H9 (cell line): ENCODE results near the gene ZNF385B. TPM values are rescaled to one million over a fixed set of nuclear protein-coding genes. Genes with fewer than 3 reads are reported as not detected.

Experiments
- DNase-seq: peaks from one replicate; pipeline ENCODE4 v3.0.0-alpha.2; 2017
- H2AFZ ChIP-seq: one replicate; pipeline ENCODE4 v1.6.1; 2013; ENCODE audit warnings: mild to moderate bottlenecking, low read length, control low read depth, moderate library complexity
- H2AK5ac ChIP-seq: 2 replicates; pipeline ENCODE4 v1.6.1; 2013; ENCODE audit warnings: low read length, control low read depth, mixed read lengths; ENCODE audit not compliant: insufficient read length
- H2BK120ac ChIP-seq: one replicate; pipeline ENCODE4 v1.6.1; 2013; ENCODE audit warnings: low read depth, mild to moderate bottlenecking, low read length, control low read depth, inconsistent platforms; ENCODE audit not compliant: poor library complexity, severe bottlenecking
- H2BK12ac ChIP-seq: 2 replicates; pipeline ENCODE4 v1.6.1; 2013; ENCODE audit warnings: low read length, control low read depth, mixed read lengths, low read depth; ENCODE audit not compliant: insufficient read length
- H2BK15ac ChIP-seq: 2 replicates; pipeline ENCODE4 v1.6.1; 2013; ENCODE audit warnings: low read depth, low read length, control low read depth
- H2BK20ac ChIP-seq: one replicate; pipeline ENCODE4 v1.6.1; 2013; ENCODE audit warnings: low read depth, mild to moderate bottlenecking, low read length, control low read depth, inconsistent platforms; ENCODE audit not compliant: poor library complexity, severe bottlenecking
- H2BK5ac ChIP-seq: 2 replicates; pipeline ENCODE4 v1.6.1; 2013; ENCODE audit warnings: low read length, control low read depth, mixed read lengths; ENCODE audit not compliant: insufficient read length
- H3K14ac ChIP-seq: 2 replicates; pipeline ENCODE4 v1.6.1; 2013; ENCODE audit warnings: low read length, control low read depth; ENCODE audit not compliant: insufficient read depth
- H3K18ac ChIP-seq: 2 replicates; pipeline ENCODE4 v1.6.1; 2013; ENCODE audit warnings: low read depth, mild to moderate bottlenecking, mixed read lengths, low read length, control low read depth; ENCODE audit not compliant: insufficient read length
- H3K23ac ChIP-seq: 2 replicates; pipeline ENCODE4 v1.6.1; 2013; ENCODE audit warnings: low read length, control low read depth, mixed read lengths, low read depth; ENCODE audit not compliant: insufficient read length
- H3K23me2 ChIP-seq: 2 replicates; pipeline ENCODE4 v1.6.1; 2013; ENCODE audit warnings: low read depth, mild to moderate bottlenecking, mixed read lengths, low read length, control low read depth; ENCODE audit not compliant: insufficient read length, poor library complexity, severe bottlenecking
- H3K27ac ChIP-seq: 2 replicates; pipeline ENCODE4 v1.5.1; 2013; ENCODE audit warnings: low read length, control low read depth, mixed read lengths, low read depth; ENCODE audit not compliant: insufficient read length
- H3K27me3 ChIP-seq: 2 replicates; pipeline ENCODE4 v1.6.1; 2013; ENCODE audit warnings: low read length, control low read depth, inconsistent platforms; ENCODE audit not compliant: insufficient read depth
- H3K4ac ChIP-seq: 2 replicates; pipeline ENCODE4 v1.6.1; 2013; ENCODE audit warnings: low read depth, mild to moderate bottlenecking, control low read depth, inconsistent platforms, low read length, moderate library complexity
- H3K4me1 ChIP-seq: 2 replicates; pipeline ENCODE4 v1.6.1; 2013; ENCODE audit warnings: low read length, control low read depth, inconsistent platforms; ENCODE audit not compliant: insufficient read depth
- H3K4me2 ChIP-seq: 2 replicates; pipeline ENCODE4 v1.6.1; 2013; ENCODE audit warnings: low read length, control low read depth, mixed read lengths; ENCODE audit not compliant: insufficient read length, insufficient read depth
- H3K56ac ChIP-seq: 2 replicates; pipeline ENCODE4 v1.6.1; 2013; ENCODE audit warnings: low read depth, mild to moderate bottlenecking, mixed read lengths, low read length, control low read depth; ENCODE audit not compliant: insufficient read length
- H3K79me1 ChIP-seq: 2 replicates; pipeline ENCODE4 v1.6.1; 2013; ENCODE audit warnings: low read depth, mild to moderate bottlenecking, moderate library complexity, low read length, control low read depth, inconsistent platforms; ENCODE audit not compliant: insufficient read depth, poor library complexity, severe bottlenecking
- H3K79me2 ChIP-seq: 2 replicates; pipeline ENCODE4 v1.6.1; 2013; ENCODE audit warnings: low read length, control low read depth, inconsistent platforms; ENCODE audit not compliant: insufficient read depth
- H3K9ac ChIP-seq: 2 replicates; pipeline ENCODE4 v1.6.1; 2013; ENCODE audit warnings: low read length, control low read depth, mixed read lengths; ENCODE audit not compliant: insufficient read length; ENCODE audit errors: extremely low read depth
- H3K9me3 ChIP-seq: one replicate; pipeline ENCODE4 v1.6.1; 2013; ENCODE audit warnings: low read depth, low read length, inconsistent platforms; ENCODE audit not compliant: control insufficient read depth
- H3T11ph ChIP-seq: one replicate; pipeline ENCODE4 v1.6.1; 2013; ENCODE audit warnings: mild to moderate bottlenecking, low read length, control low read depth, inconsistent platforms
- H4K20me1 ChIP-seq: one replicate; pipeline ENCODE4 v1.6.1; 2013; ENCODE audit not compliant: control insufficient read depth, insufficient read length, insufficient read depth
- H4K5ac ChIP-seq: 2 replicates; pipeline ENCODE4 v1.6.1; 2013; ENCODE audit warnings: low read depth, mild to moderate bottlenecking, mixed read lengths, low read length, control low read depth; ENCODE audit not compliant: insufficient read length
- H4K8ac ChIP-seq: replicated peaks from 2 replicates; pipeline ENCODE4 v1.6.1; 2013; ENCODE audit warnings: low read length, control low read depth, mixed read lengths, low read depth; ENCODE audit not compliant: insufficient read length
- H4K91ac ChIP-seq: 2 replicates; pipeline ENCODE4 v1.6.1; 2013; ENCODE audit warnings: low read depth, mild to moderate bottlenecking, moderate library complexity, mixed read lengths, low read length, control low read depth; ENCODE audit not compliant: insufficient read length
- H3K27ac Mint-ChIP-seq, 3 experiments: 2 replicates in 2 of 3; 3 replicates in 1 of 3; pipeline ENCODE4 v1.8.0; 2020 to 2021; ENCODE audit warnings: mixed read lengths in 3 of 3, mild to moderate bottlenecking in 1 of 3, moderate library complexity in 1 of 3
- H3K27me3 Mint-ChIP-seq: 2 replicates; pipeline ENCODE4 v1.8.0; 2021; ENCODE audit warnings: low read depth, mild to moderate bottlenecking, moderate library complexity, mixed read lengths
- H3K36me3 Mint-ChIP-seq, 3 experiments: 2 replicates in 2 of 3; 3 replicates in 1 of 3; pipeline ENCODE4 v1.8.0; 2020 to 2021; ENCODE audit warnings: low read depth in 3 of 3, mixed read lengths in 3 of 3; ENCODE audit not compliant: insufficient read depth in 1 of 3
- H3K4me1 Mint-ChIP-seq, 2 experiments: 2 replicates each; pipeline ENCODE4 v1.8.0; 2020; ENCODE audit warnings: mixed read lengths in 2 of 2
- H3K4me3 Mint-ChIP-seq, 2 experiments: 2 replicates in 1 of 2; 3 replicates in 1 of 2; pipeline ENCODE4 v1.8.0; 2020 to 2021; ENCODE audit warnings: mild to moderate bottlenecking in 2 of 2, mixed read lengths in 2 of 2, moderate library complexity in 1 of 2
- H3K9me3 Mint-ChIP-seq, 2 experiments: 2 replicates in 1 of 2; 3 replicates in 1 of 2; pipeline ENCODE4 v1.8.0; 2020; ENCODE audit warnings: mild to moderate bottlenecking in 2 of 2, mixed read lengths in 2 of 2, moderate library complexity in 1 of 2
- CTCF ChIP-seq: fragments of 200-600 bp; sonication (generic); conservative IDR thresholded peaks from 3 replicates; pipeline ENCODE4 v1.8.0; 2021; ENCODE audit warnings: antibody characterized with exemption, mild to moderate bottlenecking
- WGBS: extraction: QIAGEN DNeasy Blood & Tissue Kit; methylation state at CpG from one replicate; pipeline ENCODE4 v1.1.7; 2013; ENCODE audit warnings: missing lambda C conversion rate, low lambda C conversion rate, mixed read lengths; ENCODE audit not compliant: insufficient read length; ENCODE audit errors: extremely low coverage; 5-methylcytosine and 5-hydroxymethylcytosine counted together
- total RNA-seq: library from RNA; stranded (reverse); gene quantifications from 2 replicates; pipeline ENCODE4 v1.2.1, GENCODE V29; 2021

ZNF385B gene
- total RNA-seq, 1 experiment from 2014 or later, result 2.1 TPM

- no peaks in the 10 kb centered on the region for H3K27me3 ChIP-seq
Observed at GRCh38 chr2:179532863-179533278, 328.5 kb downstream of the ZNF385B start.

More at GRCh38 chr2:179532863-179533278, 328.5 kb downstream of the ZNF385B start:
- no peak overlapping the region for H3K18ac ChIP-seq
- Mint-ChIP-seq H3K4me1 (peaks cover 5 to 9% of the 10 kb centered on the region in 2 experiments; a peak in 3 of 4 replicates), H3K9me3 (no peaks in the 10 kb centered on the region), H3K27ac (no peak overlapping the region), H3K27me3 (no peaks in the 10 kb centered on the region), H3K4me3 (no peak overlapping the region), H3K36me3 (no peaks in the 10 kb centered on the region)
- no peak overlapping the region for H3K56ac ChIP-seq
- no peaks in the 10 kb centered on the region for H3K79me2 ChIP-seq
- H3K9ac ChIP-seq, result no peak overlapping the region
- no peak overlapping the region for H4K8ac ChIP-seq
- no peak overlapping the region for H2BK20ac ChIP-seq
- no peak overlapping the region for H2AK5ac ChIP-seq
- no peak for TF ChIP-seq CTCF
- no peaks in the 10 kb centered on the region for H3K79me1 ChIP-seq
- DNase-seq, result no peak
- H3K14ac ChIP-seq, result no peak overlapping the region
- H4K5ac ChIP-seq, result no peak overlapping the region
- H4K91ac ChIP-seq, result no peak overlapping the region
- no peak overlapping the region for H2AFZ ChIP-seq
- H3K23ac ChIP-seq, result no peak overlapping the region
- no peak overlapping the region for H3K4ac ChIP-seq
- no peaks in the 10 kb centered on the region for H4K20me1 ChIP-seq
- no peak overlapping the region for H2BK12ac ChIP-seq
- no peak overlapping the region for H2BK15ac ChIP-seq
- no peak overlapping the region for H3K27ac ChIP-seq
- peaks cover 2% of the 10 kb centered on the region; the same call in 1 of the 2 replicates for H3K4me1 ChIP-seq
- H3K4me2 ChIP-seq, result no peak overlapping the region
- no peak overlapping the region for H2BK120ac ChIP-seq
- WGBS, result no CpG with 5 or more reads among the region's 2 CpGs
- H3K23me2 ChIP-seq, result no peaks in the 10 kb centered on the region
- no peak overlapping the region for H3T11ph ChIP-seq
- H2BK5ac ChIP-seq, result no peak overlapping the region
- H3K9me3 ChIP-seq, result no peaks in the 10 kb centered on the region
